Measurements from ENCODE around the gene DGKD. TPM values are rescaled to one million over a fixed set of nuclear protein-coding genes. Genes with fewer than 3 reads are reported as not detected.

The DGKD gene
- total and polyA plus RNA-seq, 5 experiments from 2014 or later = 29.3 to 315 (median 44.5) TPM

- ATAC-seq = peak in 1 of 2 donors; percentile 9
- peaks cover 0 to 18% (median 3%) of the 10 kb centered on the region in 3 donors for H3K36me3 Mint-ChIP-seq
- no peaks in the 10 kb centered on the region for H3K9me3 Mint-ChIP-seq
- peak in 4 of 10 donors; percentile 10 to 28 (median 22) for DNase-seq
- H3K27me3 Mint-ChIP-seq = no peaks in the 10 kb centered on the region
- POLR2A ChIA-PET = interaction anchor here (0.5 to 3.2 kb wide), 9 partner anchors 8 to 112 kb away, joined by 3 to 24 read pairs (median 3); no protein-coding TSS in a partner anchor
- H3K4me3 Mint-ChIP-seq = peak overlapping the region; percentile 81 to 96 (median 92)
- peak overlapping the region; percentile 76 to 94 (median 92) for H3K27ac Mint-ChIP-seq
- H3K4me1 Mint-ChIP-seq = peaks cover 40 to 84% (median 82%) of the 10 kb centered on the region in 4 donors
These were observed 779 bp downstream of the DGKD start for GRCh38 chr2:233354971-233355574.

DNA sequence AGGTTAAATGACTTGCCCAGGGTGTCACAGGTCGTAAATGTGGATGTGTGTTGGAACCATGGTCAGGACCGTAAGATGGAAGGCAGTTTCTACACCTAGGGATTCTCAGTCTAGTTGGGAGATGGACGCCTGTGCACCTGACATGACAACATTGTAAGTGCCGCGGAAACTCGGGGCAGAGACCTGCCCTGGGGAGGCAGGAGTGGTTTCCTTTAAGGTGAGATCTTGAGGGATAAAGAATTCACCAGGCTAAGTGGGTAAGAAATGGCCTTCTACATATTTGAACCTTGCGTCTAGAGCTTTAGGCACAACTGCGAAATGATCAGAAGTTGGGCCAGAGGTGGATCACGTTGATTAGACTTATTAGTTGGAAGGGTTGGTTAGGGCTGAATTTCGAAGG, 1.6 kb downstream of the DGKD start:
- POLR2A ChIA-PET = interaction anchor here (0.6 to 2.4 kb wide), 6 partner anchors 9 to 645 kb away, joined by 5 to 17 read pairs (median 6); no protein-coding TSS in a partner anchor
- peak overlapping the region; percentile 76 to 94 (median 92) for H3K27ac Mint-ChIP-seq
- peaks cover 0 to 24% (median 7%) of the 10 kb centered on the region in 3 donors for H3K36me3 Mint-ChIP-seq
- H3K9me3 Mint-ChIP-seq = no peaks in the 10 kb centered on the region
- no peak for DNase-seq
- H3K4me1 Mint-ChIP-seq = peaks cover 41 to 83% (median 80%) of the 10 kb centered on the region in 4 donors
- H3K4me3 Mint-ChIP-seq = peak overlapping the region; percentile 81 to 96 (median 92)
- no peak for ATAC-seq
- no peaks in the 10 kb centered on the region for H3K27me3 Mint-ChIP-seq

- Mint-ChIP-seq H3K9me3 (peaks cover 0 to 2% (median 0%) of the 10 kb centered on the region in 9 donors), H3K27me3 (no peaks in the 10 kb centered on the region), H3K36me3 (peaks cover 0 to 27% (median 7%) of the 10 kb centered on the region in 3 donors), H3K4me1 (peaks cover 41 to 84% (median 81%) of the 10 kb centered on the region in 4 donors), H3K27ac (peak overlapping the region; percentile 19 to 94 (median 86)), H3K4me3 (peak overlapping the region; percentile 81 to 96 (median 92))
- no peak for DNase-seq
- ATAC-seq = no peak
- POLR2A ChIA-PET = interaction anchor here (0.6 to 2.4 kb wide), 11 partner anchors 10 to 646 kb away, joined by 3 to 17 read pairs (median 5); partner anchors contain the start of gene INPP5D
These were observed 2.4 kb downstream of the DGKD start for GRCh38 chr2:233356546-233357308.

DNA sequence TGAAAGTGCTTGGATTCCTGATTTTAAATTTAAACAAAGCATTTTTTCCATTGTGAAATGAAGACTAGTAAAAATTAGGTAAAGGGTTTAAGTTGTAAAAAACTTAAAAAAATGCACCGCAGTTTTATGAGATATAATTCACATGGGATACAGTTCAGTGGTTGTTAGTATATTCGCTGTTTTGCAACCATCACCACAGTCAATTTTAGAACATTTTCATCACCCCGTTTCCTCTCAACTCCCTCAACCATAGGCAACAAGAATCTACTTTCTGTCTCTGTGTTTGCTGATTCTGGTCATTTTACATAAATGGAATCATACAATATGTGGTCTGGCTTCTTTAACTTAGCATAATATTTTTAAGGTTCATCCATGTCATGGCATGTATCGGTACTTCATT, 4.0 kb downstream of the DGKD start:
- H3K36me3 Mint-ChIP-seq = peaks cover 0 to 33% (median 8%) of the 10 kb centered on the region in 3 donors
- no peak for DNase-seq
- peaks cover 0 to 4% (median 0%) of the 10 kb centered on the region in 9 donors for H3K9me3 Mint-ChIP-seq
- H3K4me1 Mint-ChIP-seq = peaks cover 38 to 83% (median 77%) of the 10 kb centered on the region in 4 donors
- no peak for ATAC-seq
- no peaks in the 10 kb centered on the region for H3K27me3 Mint-ChIP-seq
- POLR2A ChIA-PET = interaction anchor here (1.2 to 2.4 kb wide), 3 partner anchors 23 to 28 kb away, joined by 4 to 13 read pairs (median 7); no protein-coding TSS in a partner anchor
- H3K4me3 Mint-ChIP-seq = peak overlapping the region in 9 of 10 donors; percentile 4 to 93 (median 72)
- peak overlapping the region in 7 of 10 donors; percentile 1 to 83 (median 38) for H3K27ac Mint-ChIP-seq

GRCh38 chr2:233358947-233359346, 4.7 kb downstream of the DGKD start:
- Mint-ChIP-seq H3K9me3 (peaks cover 0 to 9% (median 4%) of the 10 kb centered on the region in 9 donors), H3K27me3 (no peaks in the 10 kb centered on the region), H3K27ac (peak overlapping the region in 5 of 10 donors; percentile 22 to 76 (median 67)), H3K36me3 (peaks cover 6 to 39% (median 14%) of the 10 kb centered on the region in 3 donors), H3K4me3 (peak overlapping the region in 8 of 10 donors; percentile 8 to 93 (median 70)), H3K4me1 (peaks cover 32 to 82% (median 73%) of the 10 kb centered on the region in 4 donors)
- DNase-seq = no peak
- POLR2A ChIA-PET = no interaction called here
- ATAC-seq = no peak

DNA sequence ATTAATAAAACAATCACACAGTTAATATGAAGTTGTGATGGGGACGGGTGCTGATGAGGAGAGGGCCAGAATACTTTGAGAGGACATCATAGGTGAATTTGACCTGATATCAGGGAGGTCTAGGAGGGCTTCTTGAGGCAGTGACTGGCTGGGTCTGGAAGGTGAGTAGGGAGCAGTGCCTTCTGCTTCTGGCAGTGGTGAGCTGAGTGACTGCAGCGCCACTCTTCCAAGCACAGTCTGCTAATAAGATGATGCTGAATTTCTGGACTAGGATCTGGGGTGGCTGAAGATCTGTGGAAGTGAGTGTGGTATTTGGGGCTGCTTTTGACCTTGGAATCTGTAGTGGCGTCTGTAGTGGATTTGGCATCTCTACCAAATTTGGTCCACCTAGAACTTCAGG, 5.5 kb downstream of the DGKD start:
- Mint-ChIP-seq H3K9me3 (peaks cover 0 to 9% (median 4%) of the 10 kb centered on the region in 9 donors), H3K4me3 (peak overlapping the region in 2 of 10 donors; percentile 10 to 43), H3K36me3 (peaks cover 12 to 47% (median 23%) of the 10 kb centered on the region in 3 donors), H3K27me3 (no peaks in the 10 kb centered on the region), H3K4me1 (peaks cover 35 to 88% (median 77%) of the 10 kb centered on the region in 4 donors), H3K27ac (peak overlapping the region in 9 of 10 donors; percentile 6 to 81 (median 56))
- ATAC-seq (no peak), DNase-seq (no peak)
- POLR2A ChIA-PET = no interaction called here

DNA sequence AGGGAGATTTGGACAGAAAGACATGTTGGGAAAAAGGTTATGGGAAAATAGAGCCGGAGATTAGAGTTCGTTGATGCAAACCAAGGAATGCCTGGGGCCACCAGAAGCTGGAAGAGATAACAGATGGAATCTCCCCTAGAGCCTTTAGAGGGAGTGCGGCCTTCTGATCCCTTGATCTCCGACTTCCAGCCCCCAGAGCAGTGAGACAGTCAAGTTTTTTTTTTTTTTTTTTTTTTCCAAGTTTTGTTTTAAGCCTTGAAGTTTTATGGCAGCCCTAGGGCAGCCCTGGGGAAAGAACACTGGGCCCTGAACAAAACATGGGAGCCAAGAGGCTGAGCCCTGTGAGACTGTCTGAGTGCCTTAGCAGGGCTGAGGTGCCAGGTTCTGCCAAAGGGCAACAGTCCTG, 6.5 kb downstream of the DGKD start:
- Mint-ChIP-seq H3K4me1 (peaks cover 30 to 88% (median 78%) of the 10 kb centered on the region in 4 donors), H3K27me3 (no peaks in the 10 kb centered on the region)

DNA sequence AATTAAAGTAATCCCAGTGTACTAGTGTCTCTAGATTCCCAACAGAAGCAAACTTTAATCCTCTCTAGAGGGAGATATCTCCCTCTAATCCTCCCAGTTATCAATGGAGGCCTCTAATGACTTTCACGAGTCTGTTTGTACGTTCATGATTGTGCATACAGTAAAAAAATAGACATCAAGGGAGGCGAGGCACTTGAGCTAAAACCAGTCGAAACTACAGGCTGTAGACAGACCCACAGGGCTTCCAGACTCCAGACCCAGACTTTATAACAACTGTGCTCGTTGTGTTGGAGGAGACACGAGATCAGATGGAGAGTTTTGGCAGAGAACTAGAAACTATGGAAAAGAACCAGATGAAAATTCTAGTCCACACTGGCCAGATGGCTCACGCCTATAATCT, 7.0 kb downstream of the DGKD start:
- Mint-ChIP-seq H3K36me3 (peaks cover 14 to 57% (median 23%) of the 10 kb centered on the region in 3 donors), H3K4me3 (no peak overlapping the region), H3K27ac (peak overlapping the region in 6 of 10 donors; percentile 19 to 79 (median 69)), H3K9me3 (peaks cover 0 to 9% (median 4%) of the 10 kb centered on the region in 9 donors), H3K4me1 (peaks cover 30 to 88% (median 78%) of the 10 kb centered on the region in 4 donors), H3K27me3 (no peaks in the 10 kb centered on the region)
- no peak for DNase-seq
- no peak for ATAC-seq
- POLR2A ChIA-PET = interaction anchor here (1.1 kb wide), 1 partner anchor 63 kb away, joined by 3 read pairs; no protein-coding TSS in a partner anchor

More for the DNA sequence above, 6.5 kb downstream of the DGKD start:
- Mint-ChIP-seq H3K4me3 (peak overlapping the region in 1 of 10 donors; percentile 3), H3K9me3 (peaks cover 0 to 9% (median 4%) of the 10 kb centered on the region in 9 donors), H3K27ac (peak overlapping the region in 6 of 10 donors; percentile 37 to 80 (median 68)), H3K36me3 (peaks cover 14 to 55% (median 23%) of the 10 kb centered on the region in 3 donors)
- POLR2A ChIA-PET = interaction anchor here (0.7 kb wide), 1 partner anchor 11 kb away, joined by 6 read pairs; no protein-coding TSS in a partner anchor
- DNase-seq (no peak), ATAC-seq (no peak)

DNA sequence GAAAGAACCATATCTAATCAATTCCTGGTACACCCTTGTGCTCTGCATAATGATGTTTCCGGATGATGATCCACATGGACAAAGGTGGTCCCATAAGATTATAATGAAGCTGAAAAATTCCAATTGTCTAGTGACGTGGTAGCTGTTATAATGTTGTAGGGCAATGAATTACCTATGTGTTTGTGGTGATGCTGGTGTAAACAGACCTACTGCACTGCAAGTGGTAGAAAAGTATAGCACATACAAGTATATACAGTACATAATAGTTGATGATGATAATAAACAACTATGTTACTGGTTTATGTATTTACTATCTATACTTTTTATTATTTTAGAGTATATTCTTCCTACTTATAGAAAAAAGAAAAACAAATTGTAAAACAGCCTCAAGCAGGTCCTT, 8.4 kb downstream of the DGKD start:
- H3K4me3 Mint-ChIP-seq = no peak overlapping the region
- H3K36me3 Mint-ChIP-seq = peaks cover 14 to 66% (median 23%) of the 10 kb centered on the region in 3 donors
- POLR2A ChIA-PET = interaction anchor here (0.6 to 1.1 kb wide), 3 partner anchors 8 to 60 kb away, joined by 3 to 10 read pairs (median 4); partner anchors contain the start of gene DGKD
- DNase-seq (no peak), ATAC-seq (no peak)
- H3K9me3 Mint-ChIP-seq = peaks cover 0 to 9% (median 4%) of the 10 kb centered on the region in 9 donors
- H3K4me1 Mint-ChIP-seq = peaks cover 28 to 86% (median 74%) of the 10 kb centered on the region in 4 donors
- H3K27ac Mint-ChIP-seq = peak overlapping the region in 1 of 10 donors; percentile 19
- H3K27me3 Mint-ChIP-seq = no peaks in the 10 kb centered on the region

DNA sequence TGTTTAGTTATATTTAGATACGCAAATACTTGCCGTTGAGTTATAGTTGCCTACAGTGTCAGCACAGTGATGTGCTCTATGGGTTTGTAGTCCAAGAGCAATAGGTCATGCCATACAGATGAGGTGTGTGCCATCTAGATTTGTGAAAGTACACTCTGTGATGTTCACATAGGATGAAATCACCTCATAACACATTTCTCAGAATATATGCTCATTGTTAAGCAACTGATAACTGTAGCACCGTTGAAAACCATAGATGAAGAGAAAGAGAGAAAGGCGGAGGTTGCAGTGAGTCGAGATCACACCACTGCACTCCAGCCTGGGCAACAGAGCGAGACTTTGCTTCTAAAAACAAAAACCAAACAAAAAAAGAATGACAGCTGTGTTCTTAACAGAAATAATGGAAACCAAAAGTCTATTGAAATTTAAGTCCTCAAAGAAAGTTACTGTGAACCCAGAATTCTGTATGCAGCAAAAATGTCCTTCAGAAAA, 9.5 kb downstream of the DGKD start:
- POLR2A ChIA-PET = interaction anchor here (1.1 kb wide), 1 partner anchor 9 kb away, joined by 3 read pairs; the partner anchor contains the start of gene DGKD
- H3K9me3 Mint-ChIP-seq = peaks cover 0 to 9% (median 4%) of the 10 kb centered on the region in 9 donors
- H3K36me3 Mint-ChIP-seq = peaks cover 14 to 67% (median 23%) of the 10 kb centered on the region in 3 donors
- peak overlapping the region in 5 of 10 donors; percentile 3 to 30 (median 12) for H3K27ac Mint-ChIP-seq
- no peaks in the 10 kb centered on the region for H3K27me3 Mint-ChIP-seq
- no peak overlapping the region for H3K4me3 Mint-ChIP-seq
- DNase-seq (no peak), ATAC-seq (no peak)
- H3K4me1 Mint-ChIP-seq = peaks cover 31 to 86% (median 74%) of the 10 kb centered on the region in 4 donors

DNA sequence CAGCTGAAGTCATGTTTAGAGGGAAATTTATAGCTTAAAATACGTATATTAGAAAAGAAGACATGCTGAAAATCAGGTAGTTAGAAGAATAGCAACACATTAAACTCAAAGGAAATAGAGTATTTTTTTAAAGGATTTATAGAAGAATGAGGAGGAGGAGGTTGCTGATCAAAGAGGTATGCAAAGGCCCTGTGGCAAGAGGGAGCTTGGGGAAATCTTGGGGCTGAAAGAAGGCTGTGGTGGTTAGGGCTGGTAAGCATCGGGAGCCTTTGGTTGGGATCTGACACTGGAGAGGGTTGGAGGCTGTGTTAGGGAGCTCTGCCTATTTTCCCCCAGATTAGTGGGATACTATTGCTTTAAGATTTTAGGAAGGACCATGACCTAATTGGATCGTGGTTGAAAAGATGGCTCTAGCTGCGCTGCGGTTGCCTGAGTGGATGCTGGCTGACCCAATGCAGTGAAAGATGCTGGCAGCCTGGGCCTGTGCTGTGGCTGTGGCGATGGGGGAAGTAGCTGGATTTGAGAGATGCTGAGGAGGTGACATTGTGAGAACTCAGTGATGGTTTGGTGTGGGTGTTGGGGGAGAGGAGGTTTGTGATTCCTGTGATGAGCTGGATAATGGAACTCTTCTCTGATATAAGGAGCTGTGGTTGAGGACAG, 11.7 kb downstream of the DGKD start:
- Mint-ChIP-seq H3K9me3 (peaks cover 0 to 9% (median 4%) of the 10 kb centered on the region in 9 donors), H3K36me3 (peaks cover 14 to 56% (median 17%) of the 10 kb centered on the region in 3 donors), H3K4me1 (peaks cover 32 to 85% (median 71%) of the 10 kb centered on the region in 4 donors), H3K27me3 (no peaks in the 10 kb centered on the region), H3K4me3 (peak overlapping the region in 2 of 10 donors; percentile 12 to 20), H3K27ac (peak overlapping the region; percentile 32 to 91 (median 78))
- ATAC-seq = no peak
- POLR2A ChIA-PET = interaction anchor here (1.0 to 2.2 kb wide), 4 partner anchors 9 to 96 kb away, joined by 3 to 9 read pairs (median 6); partner anchors contain the start of gene DGKD
- DNase-seq = no peak

Measured in naive thymus-derived CD8-positive, alpha-beta T cell (primary cell).